GM12801 (cell line): ENCODE results near the gene SSTR1.

Experiments
- CTCF ChIP-seq: IDR thresholded peaks from one replicate; pipeline ENCODE4 v1.5.1; 2011; ENCODE audit warnings: control low read depth; ENCODE audit not compliant: insufficient read length; ENCODE audit errors: extremely low read depth

The SSTR1 gene

GRCh38 chr14:38250331-38250730 is 42.6 kb downstream of the SSTR1 start:
- no peak for TF ChIP-seq CTCF

GRCh38 chr14:38252066-38252710 is 44.5 kb downstream of the SSTR1 start:
- TF ChIP-seq CTCF: no peak

- TF ChIP-seq CTCF: no peak
Measured at GRCh38 chr14:38253676-38254075, 46.0 kb downstream of the SSTR1 start.

GRCh38 chr14:38254571-38255407 is 47.1 kb downstream of the SSTR1 start:
- TF ChIP-seq CTCF: no peak

GRCh38 chr14:38255408-38255672 is 47.6 kb downstream of the SSTR1 start:
- TF ChIP-seq CTCF: no peak

GRCh38 chr14:38255673-38256532 is 48.2 kb downstream of the SSTR1 start, which contains the start of gene CLEC14A:
Gene CLEC14A (minus strand): TSS chr14:38256093. CDS start chr14:38256022, 71 bp downstream.
- TF ChIP-seq CTCF: no peak

- no peak for TF ChIP-seq CTCF
Measured at GRCh38 chr14:38256533-38256840, 48.8 kb downstream of the SSTR1 start.
